ENCODE results near the gene OR51B4. TPM values are rescaled to one million over a fixed set of nuclear protein-coding genes. Genes with fewer than 3 reads are reported as not detected.

OR51B4 gene
- total RNA-seq, 1 experiment from 2014 or later = 0.11 TPM

DNA sequence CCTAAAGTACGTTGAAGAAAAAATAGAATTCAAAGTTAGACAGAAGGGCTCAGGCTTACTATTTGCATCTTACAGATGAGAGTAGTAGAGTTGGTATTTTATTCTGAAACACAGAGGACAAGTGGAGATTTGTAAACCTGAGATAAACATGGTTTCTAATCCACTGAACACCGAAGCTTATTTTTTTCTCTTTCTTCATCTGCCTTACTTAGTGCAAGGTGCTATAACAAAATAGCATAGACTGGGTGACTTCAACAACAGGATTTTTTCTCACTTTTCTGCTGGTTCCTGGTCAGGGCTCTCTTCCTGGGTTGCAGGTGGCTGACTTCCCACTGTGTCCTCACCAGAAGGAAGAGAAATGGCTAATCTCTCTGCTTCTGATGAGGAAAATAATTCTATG is 50.0 kb downstream of the OR51B4 start:
- Histone ChIP-seq H3K4me2 (ENCODE audit: low read length) (no peak overlapping the region), H3K27ac (ENCODE audit: low read length) (no peak overlapping the region), H3K9me3 (ENCODE audit: low read length) (no peaks in the 10 kb centered on the region), H3K9ac (ENCODE audit: low read length) (no peak overlapping the region), H4K20me1 (ENCODE audit: low read length) (no peaks in the 10 kb centered on the region), H3K36me3 (ENCODE audit: low read depth, low read length) (no peaks in the 10 kb centered on the region), H3K4me3 (ENCODE audit: low read length) (no peak overlapping the region), H3F3A (ENCODE audit: low read length, unreplicated experiment) (no peaks in the 10 kb centered on the region), H2AFZ (ENCODE audit: low read length) (no peak overlapping the region), H3K9me2 (replicated peaks; ENCODE audit: low read length) (no peaks in the 10 kb centered on the region), H3K4me1 (ENCODE audit: insufficient read depth, low read length) (no peaks in the 10 kb centered on the region), H3K27me3 (ENCODE audit: low read length) (peaks cover 1% of the 10 kb centered on the region), H3K79me2 (ENCODE audit: low read length) (no peaks in the 10 kb centered on the region)
- DNase-seq (no peak), ATAC-seq (no peak)
- no TSS peak for BruUV-seq (replicated peaks)
- ChIA-PET POLR2A (ENCODE audit: unreplicated experiment) (no interaction called here), CTCF (no interaction called here)
- TF ChIP-seq EZH2 (IDR thresholded peaks at IDR 0.05; ENCODE audit: low read length, unreplicated experiment) = no peak
- TF ChIP-seq, protein P1, sequence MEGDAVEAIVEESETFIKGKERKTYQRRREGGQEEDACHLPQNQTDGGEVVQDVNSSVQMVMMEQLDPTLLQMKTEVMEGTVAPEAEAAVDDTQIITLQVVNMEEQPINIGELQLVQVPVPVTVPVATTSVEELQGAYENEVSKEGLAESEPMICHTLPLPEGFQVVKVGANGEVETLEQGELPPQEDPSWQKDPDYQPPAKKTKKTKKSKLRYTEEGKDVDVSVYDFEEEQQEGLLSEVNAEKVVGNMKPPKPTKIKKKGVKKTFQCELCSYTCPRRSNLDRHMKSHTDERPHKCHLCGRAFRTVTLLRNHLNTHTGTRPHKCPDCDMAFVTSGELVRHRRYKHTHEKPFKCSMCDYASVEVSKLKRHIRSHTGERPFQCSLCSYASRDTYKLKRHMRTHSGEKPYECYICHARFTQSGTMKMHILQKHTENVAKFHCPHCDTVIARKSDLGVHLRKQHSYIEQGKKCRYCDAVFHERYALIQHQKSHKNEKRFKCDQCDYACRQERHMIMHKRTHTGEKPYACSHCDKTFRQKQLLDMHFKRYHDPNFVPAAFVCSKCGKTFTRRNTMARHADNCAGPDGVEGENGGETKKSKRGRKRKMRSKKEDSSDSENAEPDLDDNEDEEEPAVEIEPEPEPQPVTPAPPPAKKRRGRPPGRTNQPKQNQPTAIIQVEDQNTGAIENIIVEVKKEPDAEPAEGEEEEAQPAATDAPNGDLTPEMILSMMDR (conservative IDR thresholded peaks at IDR 0.05; ENCODE audit: low read depth, low read length) = no peak
- TF ChIP-seq EZH2phosphoT487 (IDR thresholded peaks at IDR 0.05; ENCODE audit: borderline replicate concordance, low read length) = no peak
- intact Hi-C loops (cut with micrococcal nuclease) = no loop called here

Other genes with a start within 250 kb of the OR51B4 start
- not detected in 2 replicates for gene OR52E2, start 242.3 kb downstream of the OR51B4 start, total RNA-seq (2014; rRNA removed)
- not detected in 2 replicates for gene OR52E1, start 232.4 kb downstream of the OR51B4 start, total RNA-seq (2014; rRNA removed)
- not detected in 2 replicates for gene OR52A5, start 163.6 kb downstream of the OR51B4 start, total RNA-seq (2014; rRNA removed)
- gene OR52A1, start 147.2 kb downstream of the OR51B4 start, total RNA-seq (2014; rRNA removed) = not detected in 2 replicates
- not detected in 2 replicates for gene OR51V1, start 101.3 kb downstream of the OR51B4 start, total RNA-seq (2014; rRNA removed)
- not detected in 2 replicates for gene HBB, start 74.9 kb downstream of the OR51B4 start, total RNA-seq (2014; rRNA removed)
- not detected in 2 replicates for gene HBD, start 67.5 kb downstream of the OR51B4 start, total RNA-seq (2014; rRNA removed)
- gene HBG1, start 52.1 kb downstream of the OR51B4 start, total RNA-seq (2014; rRNA removed) = not detected in 2 replicates
- not detected in 2 replicates for gene HBG2, start 47.2 kb downstream of the OR51B4 start, total RNA-seq (2014; rRNA removed)
- gene HBE1, start 32.0 kb downstream of the OR51B4 start, total RNA-seq (2014; rRNA removed) = 0.35 and 0.62 TPM in 2 replicates
- 0.11 TPM in 1 of 2 replicates, not detected in the other for gene OR51B2, start 22.4 kb upstream of the OR51B4 start, total RNA-seq (2014; rRNA removed)
- gene OR51B5, start 41.6 kb upstream of the OR51B4 start, total RNA-seq (2014; rRNA removed) = 0.63 and 1.7 TPM in 2 replicates
- not detected in 2 replicates for gene OR51B6, start 49.6 kb upstream of the OR51B4 start, total RNA-seq (2014; rRNA removed)
- not detected in 2 replicates for gene OR51M1, start 81.9 kb upstream of the OR51B4 start, total RNA-seq (2014; rRNA removed)
- not detected in 2 replicates for gene OR51Q1, start 120.2 kb upstream of the OR51B4 start, total RNA-seq (2014; rRNA removed)
- gene OR51I1, start 139.6 kb upstream of the OR51B4 start, total RNA-seq (2014; rRNA removed) = not detected in 2 replicates
- gene OR51I2, start 147.4 kb upstream of the OR51B4 start, total RNA-seq (2014; rRNA removed) = not detected in 2 replicates
- not detected in 2 replicates for gene OR52D1, start 186.7 kb upstream of the OR51B4 start, total RNA-seq (2014; rRNA removed)
- not detected in 2 replicates for gene UBQLN3, start 208.0 kb upstream of the OR51B4 start, total RNA-seq (2014; rRNA removed)
- not detected in 2 replicates for gene UBQLNL, start 214.8 kb upstream of the OR51B4 start, total RNA-seq (2014; rRNA removed)
- gene OR52H1, start 246.6 kb upstream of the OR51B4 start, total RNA-seq (2014; rRNA removed) = not detected in 2 replicates